GM21423 (cell line): ENCODE data around the gene CHML.

Experiments used
- ATAC-seq: cut with Tn5 transposase; IDR thresholded peaks from one replicate; pipeline ENCODE4 v1.9.1; 2021; ENCODE audit warnings: mild to moderate bottlenecking, moderate library complexity; ENCODE audit not compliant: unreplicated experiment

Gene CHML

GRCh38 chr1:241592273-241592958 lies 47.8 kb downstream of the CHML start:
- peak; percentile 74 for ATAC-seq

- ATAC-seq = no peak
Measured at GRCh38 chr1:241591736-241592135, 48.4 kb downstream of the CHML start.

- no peak for ATAC-seq
Measured at GRCh38 chr1:241591317-241591716, 48.9 kb downstream of the CHML start.

GRCh38 chr1:241590719-241591118 lies 49.5 kb downstream of the CHML start:
- ATAC-seq = no peak
